GM19372 (cell line): Measurements from ENCODE around the gene DNAL4.
"Not testable (repeated sequence)": the region's sequence is repeated elsewhere in the genome, so short reads cannot be mapped to it uniquely, and the experiment has no call there.

ENCODE experiments used
- ATAC-seq: cut with Tn5 transposase; IDR thresholded peaks from one replicate; pipeline ENCODE4 v1.9.1; 2021; ENCODE audit warnings: mild to moderate bottlenecking, low read depth, moderate library complexity; ENCODE audit not compliant: unreplicated experiment

Gene DNAL4

DNA sequence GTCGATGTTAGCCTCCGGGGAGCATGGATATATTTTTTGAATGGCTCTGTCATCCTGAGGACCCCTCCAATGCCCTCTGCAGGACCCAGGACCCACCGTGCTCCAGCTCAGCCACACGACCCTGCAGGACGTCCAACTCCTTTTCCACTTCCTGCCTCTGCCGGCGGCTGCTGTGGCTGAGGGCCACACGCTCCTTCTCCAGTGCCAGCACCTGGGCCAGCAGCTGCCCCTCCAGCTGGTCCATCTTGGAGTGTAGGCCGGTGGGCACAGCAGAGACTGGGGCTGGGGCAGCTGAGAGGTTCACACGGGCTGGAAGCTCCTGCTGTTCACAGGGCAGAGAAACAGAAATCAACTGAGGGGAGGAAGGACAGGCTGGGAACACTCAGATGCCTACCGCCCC, 34.2 kb upstream of the DNAL4 start:
- no peak for ATAC-seq

DNA sequence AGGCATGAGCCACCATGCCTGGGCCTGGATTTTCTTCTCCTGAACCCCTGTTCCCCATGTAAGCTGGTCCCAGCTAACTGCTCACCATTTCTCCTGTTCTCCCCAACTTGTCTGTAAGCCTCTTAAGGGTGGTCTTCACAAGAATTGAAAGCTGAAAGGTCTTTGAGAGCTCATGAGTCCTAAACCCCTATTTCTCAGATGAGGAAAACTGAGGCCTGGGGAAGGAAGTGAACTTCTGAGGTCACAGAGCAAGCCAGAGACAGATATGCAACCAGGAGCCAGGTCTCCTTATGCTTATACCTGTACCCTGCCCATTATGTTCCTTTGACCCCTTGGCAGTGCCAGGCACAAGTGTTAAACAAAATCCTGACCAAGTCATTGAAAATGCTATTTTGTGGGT, 33.6 kb upstream of the DNAL4 start:
- ATAC-seq = no peak

DNA sequence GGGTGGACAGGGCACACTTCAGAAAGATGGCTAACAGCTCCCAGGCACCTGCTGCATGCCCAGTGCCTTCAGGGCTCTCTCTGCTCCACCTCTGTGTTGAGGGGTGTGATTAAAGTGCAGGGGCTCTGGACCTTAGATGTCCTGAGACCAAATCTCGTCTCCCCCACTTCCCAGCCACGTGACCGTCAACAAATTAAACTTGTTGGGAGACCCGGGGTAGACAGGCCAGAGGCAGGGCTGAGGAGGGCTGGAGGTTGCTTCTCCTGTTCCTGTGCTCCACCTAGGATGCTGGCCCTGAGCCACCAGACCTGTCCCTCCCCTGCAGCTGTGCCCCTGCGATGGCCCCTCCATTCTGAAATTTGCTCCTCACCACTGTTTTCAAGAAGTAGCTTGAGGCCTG, 32.9 kb upstream of the DNAL4 start:
- no peak for ATAC-seq

DNA sequence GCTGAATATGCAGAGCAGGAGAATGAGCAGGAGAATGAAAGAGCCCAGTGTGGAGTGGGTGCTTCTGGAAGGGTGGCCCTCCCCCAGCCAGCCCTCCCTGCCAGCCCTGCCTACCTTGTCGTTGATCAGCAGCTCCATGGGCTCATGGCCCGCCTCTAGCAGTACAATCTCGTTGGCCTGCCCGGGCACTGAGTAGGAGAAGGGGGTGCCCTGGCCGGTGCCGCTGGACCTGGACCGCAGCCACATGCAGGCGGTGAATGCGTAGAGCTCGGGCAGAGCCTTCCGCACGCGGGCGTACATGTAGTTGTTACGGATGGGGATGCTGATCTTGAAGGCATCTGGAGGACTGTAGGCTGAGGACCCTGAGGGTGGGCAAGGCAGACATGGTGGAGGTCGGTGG, 32.4 kb upstream of the DNAL4 start:
- no peak for ATAC-seq

DNA sequence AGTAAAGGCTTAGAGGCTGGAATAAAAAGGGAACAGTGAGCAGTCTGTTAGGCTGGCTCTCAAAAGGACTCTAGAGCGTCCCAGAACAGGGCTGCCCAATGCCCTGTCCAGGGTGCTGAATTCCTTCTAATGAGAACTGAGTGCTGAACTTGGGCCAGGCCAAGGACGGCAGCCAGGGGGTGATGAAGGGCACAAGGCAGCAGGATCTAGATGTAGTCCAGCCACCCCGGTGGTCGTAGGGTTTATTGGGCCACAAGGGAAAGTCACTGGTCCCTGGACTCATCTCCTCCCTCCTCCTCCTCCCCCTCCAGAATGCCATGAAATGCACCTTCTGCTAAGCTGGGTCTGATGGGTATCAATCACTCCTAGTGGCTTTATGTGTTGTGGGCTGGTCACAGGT, 30.6 kb upstream of the DNAL4 start:
- ATAC-seq = no peak

DNA sequence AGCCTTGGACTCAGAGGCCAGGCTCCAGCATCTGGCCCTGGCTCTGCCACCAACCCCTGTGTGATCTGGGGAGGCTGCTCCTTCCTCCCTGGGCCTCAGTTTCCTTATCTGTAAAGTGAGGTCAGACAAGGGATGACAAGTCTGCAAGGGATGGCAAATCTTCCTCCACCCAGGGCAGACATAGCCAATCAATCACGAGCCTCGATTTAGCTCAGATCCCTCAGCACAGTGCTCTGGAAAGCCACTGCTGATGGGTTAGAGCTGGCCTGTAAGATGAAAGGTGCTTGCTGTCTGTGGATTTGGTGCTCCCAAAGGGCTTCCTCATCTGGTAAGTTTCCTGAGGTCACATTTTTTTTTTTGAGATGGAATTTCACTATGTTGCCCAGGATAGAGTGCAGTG, 29.7 kb upstream of the DNAL4 start:
- no peak for ATAC-seq

DNA sequence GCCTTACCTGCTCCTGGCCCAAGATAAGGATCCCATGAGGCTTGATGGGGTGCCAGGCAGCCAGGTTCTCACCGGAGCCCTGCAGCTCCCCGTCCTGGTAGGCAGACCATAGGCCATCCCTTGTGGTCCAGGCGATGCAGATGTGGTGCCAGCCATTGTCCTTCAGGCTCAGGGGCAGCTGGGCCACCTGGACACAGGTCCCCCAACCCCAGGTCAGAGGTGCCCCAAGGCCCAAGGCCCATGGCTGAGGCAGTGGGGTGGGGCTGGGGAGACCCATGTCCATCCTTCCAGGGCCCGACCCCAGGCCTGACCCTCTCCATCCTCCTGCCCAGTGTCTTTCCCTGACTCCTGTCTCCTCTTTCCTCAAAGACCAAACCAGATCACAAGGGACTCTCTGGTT, 29.1 kb upstream of the DNAL4 start:
- ATAC-seq = no peak

DNA sequence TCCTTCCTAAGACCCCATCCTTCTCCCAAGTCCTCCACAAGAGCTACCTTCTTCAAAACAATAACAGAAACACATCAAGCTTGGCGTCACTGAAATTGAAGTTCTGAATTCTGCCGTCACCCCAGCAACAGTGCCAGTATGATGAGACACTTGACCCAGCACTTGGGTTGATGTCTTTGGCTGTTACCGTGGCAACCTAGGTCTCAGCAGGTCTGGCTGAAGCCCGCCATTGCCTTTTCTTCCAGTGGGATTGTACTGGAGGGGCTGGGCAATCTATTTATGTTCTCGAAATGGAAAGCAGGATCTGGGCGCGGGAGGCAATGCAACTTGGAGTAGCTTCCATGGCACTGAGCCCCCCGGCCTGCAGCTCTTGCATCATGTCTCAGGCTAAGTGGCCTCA, 26.1 kb upstream of the DNAL4 start:
- ATAC-seq = no peak

DNA sequence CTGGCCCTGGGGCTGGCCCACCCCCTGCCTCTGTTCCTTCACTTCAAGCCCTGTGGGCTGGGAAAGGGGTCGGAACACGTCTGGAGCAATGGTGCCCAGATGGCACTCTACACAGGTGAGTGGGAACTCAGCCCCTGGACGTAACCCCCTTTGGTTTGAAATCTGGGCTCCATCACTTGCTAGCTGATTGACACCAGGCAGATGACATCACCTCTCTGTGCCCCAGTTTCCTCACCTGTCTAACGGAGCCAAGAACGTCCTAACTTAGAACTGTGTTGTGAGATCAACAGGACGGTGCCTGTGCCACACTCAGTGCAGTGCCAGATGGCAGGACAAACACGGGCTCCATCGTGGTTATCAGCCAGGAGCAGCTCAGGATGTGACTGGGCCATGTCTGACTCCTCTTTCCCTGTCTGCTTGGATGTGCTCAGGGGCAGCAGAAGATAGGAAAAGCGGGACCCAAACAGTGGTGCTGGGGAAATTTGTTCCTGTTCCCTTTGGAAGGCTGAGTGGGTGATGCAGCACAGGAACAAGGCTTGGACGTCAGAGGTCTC, 25.5 kb upstream of the DNAL4 start:
- ATAC-seq = no peak

DNA sequence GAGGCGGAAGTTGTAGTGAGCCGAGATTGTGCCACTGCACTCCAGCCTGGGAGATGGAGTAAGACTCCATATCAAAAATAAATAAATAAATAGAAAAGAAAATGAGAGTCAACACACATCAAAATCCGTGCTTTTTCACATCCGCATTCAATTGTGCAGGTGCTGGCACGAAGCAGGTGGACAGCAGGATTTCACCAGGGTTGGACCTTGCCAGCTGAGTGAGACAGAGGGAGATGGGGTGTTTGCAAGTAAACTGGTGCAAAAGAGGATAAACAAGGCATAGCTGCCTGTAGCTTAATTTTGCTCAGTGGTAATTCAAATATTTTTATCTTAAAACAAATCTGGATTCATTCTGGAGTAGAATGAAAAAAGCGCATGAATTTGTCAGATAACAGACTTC, 23.3 kb upstream of the DNAL4 start:
- ATAC-seq = no peak

DNA sequence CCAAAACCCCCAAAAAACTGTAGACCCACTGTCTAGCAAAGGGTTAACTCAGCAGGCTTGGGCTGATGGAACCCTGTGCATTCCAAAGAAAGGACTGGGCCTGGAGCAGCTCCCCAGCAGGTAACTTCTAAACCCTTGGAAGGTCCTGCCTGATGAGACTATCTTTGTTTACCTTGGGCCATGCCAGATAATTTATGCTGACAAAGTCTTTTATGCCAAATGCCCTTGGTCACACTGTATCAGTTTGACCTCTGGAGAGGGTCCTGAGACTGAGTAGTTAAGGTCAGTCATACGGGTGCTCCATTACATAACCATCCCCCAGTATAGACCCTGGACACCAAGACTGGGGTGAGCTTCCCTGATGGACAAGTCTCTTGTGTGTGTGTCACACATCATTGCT, 21.9 kb upstream of the DNAL4 start:
- no peak for ATAC-seq

DNA sequence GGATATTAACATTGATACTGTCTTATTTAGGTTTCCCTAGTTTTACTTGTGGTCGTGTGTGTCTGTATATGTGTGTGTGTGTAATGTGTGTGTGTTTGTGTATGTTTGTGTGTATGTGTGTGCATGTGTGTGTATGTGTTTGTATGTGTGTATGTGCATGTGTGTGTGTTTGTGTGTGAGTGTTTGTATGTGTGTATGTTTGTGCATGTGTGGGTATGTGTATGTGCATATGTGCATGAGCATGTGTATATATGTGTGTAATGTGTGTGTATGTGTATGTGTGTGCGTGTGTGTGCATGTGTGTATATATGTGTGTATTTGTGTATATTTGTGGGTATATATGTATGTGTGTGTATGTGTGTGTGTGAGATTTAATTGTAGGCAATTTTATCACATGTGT, 17.3 kb upstream of the DNAL4 start:
- ATAC-seq = no peak

DNA sequence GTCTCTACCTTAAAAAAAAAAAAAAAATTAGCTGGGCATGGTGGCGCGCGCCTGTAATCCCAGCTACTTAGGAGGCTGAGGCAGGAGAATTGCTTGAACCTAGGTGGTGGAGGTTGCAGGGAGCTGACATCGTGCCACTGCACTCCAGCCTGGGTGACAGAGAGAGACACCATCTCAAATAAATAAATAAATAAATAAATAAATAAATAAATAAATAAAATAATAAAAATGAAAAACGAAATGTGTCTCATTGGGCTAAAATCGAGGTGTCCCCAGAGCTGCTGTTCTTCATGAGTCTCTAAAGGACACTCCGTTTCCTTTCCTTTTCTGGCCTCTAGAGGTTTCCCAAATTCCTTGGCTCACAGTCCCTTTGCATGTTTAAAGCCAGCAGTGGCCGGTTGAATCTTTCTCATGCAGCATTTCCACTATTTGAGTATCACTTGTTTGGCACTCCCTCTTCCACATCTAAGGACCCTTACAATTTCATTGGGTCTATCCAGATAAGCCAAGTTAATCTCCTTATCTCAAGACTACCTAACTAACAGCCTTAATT, 11.2 kb upstream of the DNAL4 start:
- ATAC-seq = not testable (repeated sequence)

DNA sequence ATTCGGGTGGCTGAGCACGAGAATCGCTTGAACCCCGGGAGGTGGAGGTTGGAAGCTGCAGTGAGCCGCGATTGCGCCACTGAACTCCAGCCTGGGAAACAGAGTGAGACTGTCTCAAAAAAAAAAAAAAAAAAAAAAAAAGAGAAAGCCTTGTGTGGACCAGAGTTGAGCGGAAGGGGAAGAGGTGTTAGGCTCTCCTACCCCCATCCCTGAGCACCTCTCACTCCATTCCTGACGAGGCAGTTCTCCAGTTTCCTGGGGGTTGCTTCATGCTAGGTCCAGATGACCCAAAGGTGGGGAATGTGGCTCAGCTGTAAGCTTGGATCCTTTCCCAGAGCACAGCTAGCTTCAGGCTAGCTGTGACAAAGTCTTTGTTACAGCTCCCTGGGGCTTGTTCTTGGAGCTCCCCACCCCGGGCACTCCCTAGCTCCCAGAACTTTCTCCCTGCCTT, 8.8 kb upstream of the DNAL4 start:
- no peak for ATAC-seq

DNA sequence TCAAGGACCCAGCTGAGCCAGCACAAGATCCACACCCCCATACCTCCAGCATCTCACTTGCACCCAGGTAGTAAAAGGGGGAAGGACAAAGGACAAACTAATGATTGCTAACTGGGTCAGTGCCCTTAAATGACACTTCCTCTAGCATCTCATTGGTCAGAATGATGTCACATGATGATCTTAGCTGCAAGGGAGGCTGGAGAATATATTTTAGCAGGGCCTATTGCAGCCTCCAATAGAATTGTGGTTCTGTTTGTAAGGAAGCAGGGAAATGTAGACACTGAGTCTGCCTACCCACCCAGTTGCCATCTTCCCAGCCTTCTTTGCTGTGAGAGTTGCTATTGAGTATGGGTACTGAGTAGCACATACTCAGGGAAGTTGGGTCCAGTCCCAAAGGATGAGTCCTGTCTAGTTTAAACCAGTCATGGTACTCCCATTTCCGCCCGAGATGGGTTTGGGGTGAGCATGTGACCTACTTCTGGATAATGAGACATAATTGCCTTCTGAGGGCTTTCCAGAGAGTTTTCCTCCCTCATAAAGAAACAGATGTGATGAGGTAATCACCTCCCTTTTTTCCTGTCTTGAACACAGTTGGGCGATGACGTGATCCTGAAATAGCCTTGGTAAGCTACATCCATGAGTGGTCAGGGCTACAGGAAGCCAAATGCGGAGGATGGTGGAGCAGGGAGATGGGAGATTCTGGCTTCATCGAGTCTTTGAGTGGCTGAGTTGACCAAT, 5.5 kb upstream of the DNAL4 start:
- no peak for ATAC-seq

DNA sequence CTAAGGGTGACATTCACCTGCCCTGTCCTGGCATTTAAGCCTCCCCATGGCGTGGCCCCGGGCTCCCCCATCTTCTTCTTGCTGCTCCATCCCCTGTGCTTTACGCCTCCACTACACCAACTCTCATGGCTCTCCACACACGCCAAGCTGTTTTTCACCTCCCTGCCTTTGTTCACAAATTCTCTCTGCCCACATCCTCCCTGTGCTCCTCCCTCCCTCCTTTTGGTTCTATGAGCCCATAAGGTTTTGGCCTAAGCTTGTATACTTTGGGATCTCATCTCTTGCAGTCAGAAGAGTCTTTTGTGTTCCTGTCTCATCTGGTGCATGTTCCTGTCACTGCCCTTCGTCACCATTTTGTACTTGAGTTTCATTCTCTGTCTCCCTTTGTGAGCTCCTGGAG, 4.6 kb upstream of the DNAL4 start:
- ATAC-seq = no peak

DNA sequence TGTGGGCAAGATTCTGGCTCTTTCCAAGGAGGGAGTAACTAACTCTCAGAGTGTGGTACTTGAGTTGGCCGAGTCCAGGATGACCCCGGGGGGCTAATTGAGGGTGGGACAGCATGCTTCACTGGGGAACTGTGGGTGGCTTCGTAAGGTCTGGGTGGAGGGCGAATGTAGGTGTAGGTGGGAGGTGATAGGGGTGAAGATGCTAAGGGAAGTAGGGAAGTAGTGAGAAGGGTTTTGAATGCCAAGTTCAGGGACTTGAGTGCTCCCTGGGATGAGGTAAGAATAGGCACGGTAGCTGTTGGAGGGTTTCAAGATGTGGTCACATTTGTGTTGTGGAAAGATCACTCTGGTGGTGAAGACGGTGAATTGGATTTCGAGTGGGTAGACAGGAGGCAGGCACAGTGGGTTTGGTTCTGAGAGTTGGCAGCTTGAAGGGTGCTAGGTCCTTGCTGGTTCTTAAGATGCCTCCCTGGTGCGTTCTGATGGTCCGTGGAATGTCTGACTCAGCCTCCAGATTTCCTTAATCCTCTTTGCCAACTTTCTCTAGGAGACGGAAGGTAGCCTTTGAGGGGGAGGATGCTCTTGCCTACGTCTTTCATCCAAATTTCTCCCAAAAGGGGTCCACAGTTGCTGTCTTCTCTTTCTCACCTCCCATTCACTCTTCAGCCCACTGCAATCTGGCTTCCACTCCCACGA, 2.5 kb upstream of the DNAL4 start:
- no peak for ATAC-seq

DNA sequence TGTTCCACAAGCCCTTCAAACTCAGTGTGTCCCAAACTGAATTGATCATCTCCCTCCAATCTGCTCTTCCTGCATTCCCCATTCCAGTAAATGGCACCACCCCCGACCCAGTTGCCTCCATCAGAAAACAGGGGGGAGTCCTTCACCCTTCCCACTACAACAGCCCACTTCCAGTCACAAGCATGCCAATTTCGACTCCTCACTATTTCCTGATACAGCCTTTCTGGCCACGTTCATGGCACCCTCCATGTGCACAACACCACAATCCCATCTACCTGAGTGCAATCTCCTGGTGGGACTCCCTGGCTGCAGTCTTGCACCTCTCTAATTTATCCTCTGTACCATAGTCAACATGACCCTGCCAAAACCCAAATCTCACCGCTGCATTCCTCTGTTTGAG, 1.6 kb upstream of the DNAL4 start:
- ATAC-seq = no peak

DNA sequence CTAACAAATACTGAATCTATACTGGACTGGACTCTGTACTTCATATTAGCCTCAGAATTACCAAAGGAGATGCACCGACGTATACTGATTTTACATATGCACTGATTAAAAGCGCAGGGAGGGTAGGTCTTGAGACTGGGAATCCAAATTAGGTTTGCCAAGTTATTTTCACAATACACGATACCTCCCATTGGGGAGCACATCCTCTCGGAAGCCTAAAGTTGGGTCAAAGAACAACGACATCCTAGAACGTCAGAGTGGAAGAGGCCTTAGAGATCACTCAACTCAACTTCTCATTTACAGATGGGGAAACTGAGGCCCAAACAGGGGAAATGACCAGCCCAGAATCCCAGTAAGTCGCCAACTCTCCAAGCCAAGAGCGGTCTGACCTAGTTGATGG, 626 bp downstream of the DNAL4 start:
- no peak for ATAC-seq

DNA sequence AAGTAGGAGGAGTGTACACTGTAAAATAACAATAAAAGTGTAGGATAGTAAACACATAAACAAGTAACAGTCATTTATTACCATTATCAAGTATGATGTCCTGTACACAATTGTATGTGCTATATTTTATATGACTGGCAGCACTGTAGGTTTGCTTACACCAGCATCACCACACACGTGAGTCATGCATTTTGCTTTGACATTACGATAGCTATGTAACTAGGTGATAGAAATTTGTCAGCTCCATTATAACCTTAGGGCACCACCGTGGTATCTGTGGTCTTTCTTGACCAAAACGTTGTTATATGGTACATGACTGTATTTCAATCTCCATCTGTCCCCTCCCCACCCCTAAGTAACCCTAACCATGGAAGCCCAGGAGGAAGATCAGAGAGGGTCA, 1.1 kb downstream of the DNAL4 start:
- ATAC-seq = no peak

DNA sequence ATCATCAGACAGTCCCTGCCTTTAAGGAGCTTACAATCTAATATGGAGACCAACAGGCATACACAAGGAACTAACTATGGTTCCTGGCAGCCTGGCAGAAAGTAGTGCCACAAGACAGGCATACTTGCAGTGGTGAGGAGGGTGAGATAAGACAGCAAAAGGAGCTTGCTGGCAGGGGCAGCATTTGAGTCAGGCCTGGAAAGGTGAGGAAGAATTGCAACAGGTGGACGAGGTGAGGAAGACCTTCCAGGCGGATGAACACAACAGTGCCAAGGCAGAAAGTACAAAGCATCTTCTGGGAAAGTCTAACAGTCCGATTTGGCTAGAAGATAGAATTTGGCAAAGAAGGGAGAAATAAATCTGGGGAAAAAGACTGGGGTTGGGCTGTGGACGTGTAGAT, 4.3 kb downstream of the DNAL4 start:
- ATAC-seq = no peak

DNA sequence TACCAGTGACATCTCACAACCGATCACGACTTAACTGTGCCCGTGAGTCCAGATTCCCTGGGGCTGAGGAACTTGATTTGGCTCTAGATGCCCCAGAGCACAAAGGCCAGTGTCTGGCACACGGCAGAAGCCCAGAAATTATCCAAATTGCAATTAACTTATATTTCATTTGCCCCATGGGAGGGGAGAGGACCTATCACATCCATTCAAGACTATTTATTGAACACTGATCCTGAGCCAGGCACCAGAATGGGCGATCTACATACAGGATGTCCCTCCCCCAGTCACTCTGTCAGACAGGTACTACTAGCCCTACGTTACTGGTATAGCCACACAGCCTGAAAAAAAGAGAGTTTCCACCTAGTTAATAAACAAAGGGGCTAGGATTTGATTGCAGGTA, 5.1 kb downstream of the DNAL4 start:
- no peak for ATAC-seq
